K562 (cell line): ENCODE measurements around the gene ASIC1. TPM values are rescaled to one million over a fixed set of nuclear protein-coding genes. Genes with fewer than 3 reads are reported as not detected.

ENCODE experiments used
- CEBPB ChIP-seq: fragments of 450-650 bp; IDR thresholded peaks from 2 replicates; pipeline ENCODE4 v1.6.1; 2016; ENCODE audit warnings: missing genetic modification characterization, missing compliant biosample characterization
- DNMT1 ChIP-seq: fragments of 450-650 bp; IDR thresholded peaks from 2 replicates; pipeline ENCODE4 v1.6.1; 2016; ENCODE audit warnings: antibody characterized with exemption, mild to moderate bottlenecking
- HDAC6 ChIP-seq: IDR thresholded peaks from 2 replicates; pipeline ENCODE4 v1.6.1; 2012; ENCODE audit warnings: low read depth, mild to moderate bottlenecking, control low read depth, inconsistent platforms, low read length, moderate library complexity
- HDAC8 ChIP-seq: fragments of 450-650 bp; IDR thresholded peaks from 2 replicates; pipeline ENCODE4 v1.6.1; 2016; ENCODE audit warnings: mild to moderate bottlenecking, missing genetic modification characterization, moderate library complexity, missing compliant biosample characterization
- HDGF ChIP-seq: fragments of 450-650 bp; IDR thresholded peaks from 2 replicates; pipeline ENCODE4 v1.6.1; 2016
- ZNF282 ChIP-seq: sonication (generic); formaldehyde crosslinking; IDR thresholded peaks from 2 replicates; pipeline ENCODE4 v1.8.1; 2023; ENCODE audit warnings: missing genetic modification reagents
- ZNF644 ChIP-seq: fragments of 200-800 bp; sonication (Bioruptor generic); IDR thresholded peaks from 2 replicates; pipeline ENCODE4 v1.6.1; 2016; ENCODE audit warnings: low read depth, missing genetic modification characterization, missing compliant biosample characterization
- ZNF75A ChIP-seq: fragments of 450-650 bp; formaldehyde crosslinking; IDR thresholded peaks from 2 replicates; pipeline ENCODE4 v1.4.0; 2020; ENCODE audit warnings: mild to moderate bottlenecking
- polyA plus RNA-seq, 8 experiments: library from polyadenylated mRNA; depleted of rRNA in 4 of 8; stranded (reverse) in 5 of 8; unstranded in 3 of 8; fragments of >200 nt; fragmentation: Nextera tagmentation in 2 of 8; fragmentation: Illumina TruSeq in 1 of 8; extraction: Ambion mirVana in 2 of 8; extraction: Trizol in 1 of 8; gene quantifications; 2 replicates each; pipeline versions ENCODE4 v1.2.1 to v1.2.3, GENCODE V29; 2011 to 2014; ENCODE audit warnings: inconsistent platforms in 1 of 8, missing spikeins in 1 of 8
- total RNA-seq, 7 experiments: library from RNA; depleted of rRNA in 6 of 7; stranded (reverse); fragments of >200 nt in 6 of 7; fragmentation: Illumina TruSeq in 2 of 7; extraction: Trizol in 2 of 7; gene quantifications; 2 replicates each; pipeline versions ENCODE4 v1.2.1 to v1.2.3, GENCODE V29; 2011 to 2021; ENCODE audit warnings: low replicate concordance in 1 of 7
- TF ChIP-seq, protein P1 (sequence below): fragments of 250-450 bp; sonication (Bioruptor Pico); IDR thresholded peaks from 2 replicates; pipeline ENCODE4 v1.8.0; 2022; ENCODE audit warnings: moderate library complexity, mild to moderate bottlenecking, inconsistent platforms
- TF ChIP-seq, protein P2 (sequence below): sonication (generic); formaldehyde crosslinking; IDR thresholded peaks from 2 replicates; pipeline ENCODE4 v1.8.1; 2023; ENCODE audit warnings: mild to moderate bottlenecking, missing genetic modification reagents, moderate library complexity
- TF ChIP-seq, protein P3 (sequence below): fragments of 450-650 bp; IDR thresholded peaks from 2 replicates; pipeline ENCODE4 v1.6.1; 2017; ENCODE audit warnings: antibody characterized with exemption, mild to moderate bottlenecking
- TF ChIP-seq, protein P4 (sequence below): fragments of 450-650 bp; IDR thresholded peaks from 2 replicates; pipeline ENCODE4 v1.6.1; 2016; ENCODE audit warnings: low read depth

ASIC1 gene
- total and polyA plus RNA-seq, 9 of the 15 experiments (the other 6 are each of a cell fraction or from before 2014, with no cell fraction given) = 0.01 to 1.7 (median 0.45) TPM

DNA sequence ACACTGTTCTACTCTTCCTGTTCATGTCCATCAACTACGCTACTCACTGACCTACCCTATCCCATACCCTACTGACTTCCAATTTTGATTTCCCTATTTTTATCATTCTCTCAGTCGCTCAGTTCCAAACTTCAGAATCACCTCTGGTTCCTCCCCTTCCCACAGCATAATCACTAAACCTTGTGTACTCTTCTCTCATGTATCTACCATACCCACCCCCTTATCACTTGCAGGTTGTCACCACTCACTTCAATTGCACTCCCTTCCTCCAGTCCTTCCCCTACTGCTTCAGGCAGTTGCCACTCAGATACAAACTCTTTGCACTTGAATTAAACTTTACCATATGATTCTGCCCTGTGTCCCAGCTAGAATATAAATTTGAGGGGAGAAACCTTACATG lies 38.4 kb upstream of the ASIC1 start (continued):
- no peak for TF ChIP-seq HDAC6
- no peak for TF ChIP-seq ZNF75A (CRISPR knock-in tag)
- TF ChIP-seq DNMT1 = no peak
- no peak for TF ChIP-seq HDGF
- no peak for TF ChIP-seq ZNF644 (tag)
- TF ChIP-seq, protein P1, sequence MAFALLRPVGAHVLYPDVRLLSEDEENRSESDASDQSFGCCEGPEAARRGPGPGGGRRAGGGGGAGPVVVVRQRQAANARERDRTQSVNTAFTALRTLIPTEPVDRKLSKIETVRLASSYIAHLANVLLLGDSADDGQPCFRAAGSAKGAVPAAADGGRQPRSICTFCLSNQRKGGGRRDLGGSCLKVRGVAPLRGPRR (CRISPR knock-in tag) = no peak
- TF ChIP-seq, protein P2, sequence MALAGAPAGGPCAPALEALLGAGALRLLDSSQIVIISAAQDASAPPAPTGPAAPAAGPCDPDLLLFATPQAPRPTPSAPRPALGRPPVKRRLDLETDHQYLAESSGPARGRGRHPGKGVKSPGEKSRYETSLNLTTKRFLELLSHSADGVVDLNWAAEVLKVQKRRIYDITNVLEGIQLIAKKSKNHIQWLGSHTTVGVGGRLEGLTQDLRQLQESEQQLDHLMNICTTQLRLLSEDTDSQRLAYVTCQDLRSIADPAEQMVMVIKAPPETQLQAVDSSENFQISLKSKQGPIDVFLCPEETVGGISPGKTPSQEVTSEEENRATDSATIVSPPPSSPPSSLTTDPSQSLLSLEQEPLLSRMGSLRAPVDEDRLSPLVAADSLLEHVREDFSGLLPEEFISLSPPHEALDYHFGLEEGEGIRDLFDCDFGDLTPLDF (CRISPR knock-in tag) = no peak
- TF ChIP-seq ZNF282 = no peak
- TF ChIP-seq, protein P3, sequence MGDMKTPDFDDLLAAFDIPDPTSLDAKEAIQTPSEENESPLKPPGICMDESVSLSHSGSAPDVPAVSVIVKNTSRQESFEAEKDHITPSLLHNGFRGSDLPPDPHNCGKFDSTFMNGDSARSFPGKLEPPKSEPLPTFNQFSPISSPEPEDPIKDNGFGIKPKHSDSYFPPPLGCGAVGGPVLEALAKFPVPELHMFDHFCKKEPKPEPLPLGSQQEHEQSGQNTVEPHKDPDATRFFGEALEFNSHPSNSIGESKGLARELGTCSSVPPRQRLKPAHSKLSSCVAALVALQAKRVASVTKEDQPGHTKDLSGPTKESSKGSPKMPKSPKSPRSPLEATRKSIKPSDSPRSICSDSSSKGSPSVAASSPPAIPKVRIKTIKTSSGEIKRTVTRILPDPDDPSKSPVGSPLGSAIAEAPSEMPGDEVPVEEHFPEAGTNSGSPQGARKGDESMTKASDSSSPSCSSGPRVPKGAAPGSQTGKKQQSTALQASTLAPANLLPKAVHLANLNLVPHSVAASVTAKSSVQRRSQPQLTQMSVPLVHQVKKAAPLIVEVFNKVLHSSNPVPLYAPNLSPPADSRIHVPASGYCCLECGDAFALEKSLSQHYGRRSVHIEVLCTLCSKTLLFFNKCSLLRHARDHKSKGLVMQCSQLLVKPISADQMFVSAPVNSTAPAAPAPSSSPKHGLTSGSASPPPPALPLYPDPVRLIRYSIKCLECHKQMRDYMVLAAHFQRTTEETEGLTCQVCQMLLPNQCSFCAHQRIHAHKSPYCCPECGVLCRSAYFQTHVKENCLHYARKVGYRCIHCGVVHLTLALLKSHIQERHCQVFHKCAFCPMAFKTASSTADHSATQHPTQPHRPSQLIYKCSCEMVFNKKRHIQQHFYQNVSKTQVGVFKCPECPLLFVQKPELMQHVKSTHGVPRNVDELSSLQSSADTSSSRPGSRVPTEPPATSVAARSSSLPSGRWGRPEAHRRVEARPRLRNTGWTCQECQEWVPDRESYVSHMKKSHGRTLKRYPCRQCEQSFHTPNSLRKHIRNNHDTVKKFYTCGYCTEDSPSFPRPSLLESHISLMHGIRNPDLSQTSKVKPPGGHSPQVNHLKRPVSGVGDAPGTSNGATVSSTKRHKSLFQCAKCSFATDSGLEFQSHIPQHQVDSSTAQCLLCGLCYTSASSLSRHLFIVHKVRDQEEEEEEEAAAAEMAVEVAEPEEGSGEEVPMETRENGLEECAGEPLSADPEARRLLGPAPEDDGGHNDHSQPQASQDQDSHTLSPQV = no peak
- TF ChIP-seq, protein P4, sequence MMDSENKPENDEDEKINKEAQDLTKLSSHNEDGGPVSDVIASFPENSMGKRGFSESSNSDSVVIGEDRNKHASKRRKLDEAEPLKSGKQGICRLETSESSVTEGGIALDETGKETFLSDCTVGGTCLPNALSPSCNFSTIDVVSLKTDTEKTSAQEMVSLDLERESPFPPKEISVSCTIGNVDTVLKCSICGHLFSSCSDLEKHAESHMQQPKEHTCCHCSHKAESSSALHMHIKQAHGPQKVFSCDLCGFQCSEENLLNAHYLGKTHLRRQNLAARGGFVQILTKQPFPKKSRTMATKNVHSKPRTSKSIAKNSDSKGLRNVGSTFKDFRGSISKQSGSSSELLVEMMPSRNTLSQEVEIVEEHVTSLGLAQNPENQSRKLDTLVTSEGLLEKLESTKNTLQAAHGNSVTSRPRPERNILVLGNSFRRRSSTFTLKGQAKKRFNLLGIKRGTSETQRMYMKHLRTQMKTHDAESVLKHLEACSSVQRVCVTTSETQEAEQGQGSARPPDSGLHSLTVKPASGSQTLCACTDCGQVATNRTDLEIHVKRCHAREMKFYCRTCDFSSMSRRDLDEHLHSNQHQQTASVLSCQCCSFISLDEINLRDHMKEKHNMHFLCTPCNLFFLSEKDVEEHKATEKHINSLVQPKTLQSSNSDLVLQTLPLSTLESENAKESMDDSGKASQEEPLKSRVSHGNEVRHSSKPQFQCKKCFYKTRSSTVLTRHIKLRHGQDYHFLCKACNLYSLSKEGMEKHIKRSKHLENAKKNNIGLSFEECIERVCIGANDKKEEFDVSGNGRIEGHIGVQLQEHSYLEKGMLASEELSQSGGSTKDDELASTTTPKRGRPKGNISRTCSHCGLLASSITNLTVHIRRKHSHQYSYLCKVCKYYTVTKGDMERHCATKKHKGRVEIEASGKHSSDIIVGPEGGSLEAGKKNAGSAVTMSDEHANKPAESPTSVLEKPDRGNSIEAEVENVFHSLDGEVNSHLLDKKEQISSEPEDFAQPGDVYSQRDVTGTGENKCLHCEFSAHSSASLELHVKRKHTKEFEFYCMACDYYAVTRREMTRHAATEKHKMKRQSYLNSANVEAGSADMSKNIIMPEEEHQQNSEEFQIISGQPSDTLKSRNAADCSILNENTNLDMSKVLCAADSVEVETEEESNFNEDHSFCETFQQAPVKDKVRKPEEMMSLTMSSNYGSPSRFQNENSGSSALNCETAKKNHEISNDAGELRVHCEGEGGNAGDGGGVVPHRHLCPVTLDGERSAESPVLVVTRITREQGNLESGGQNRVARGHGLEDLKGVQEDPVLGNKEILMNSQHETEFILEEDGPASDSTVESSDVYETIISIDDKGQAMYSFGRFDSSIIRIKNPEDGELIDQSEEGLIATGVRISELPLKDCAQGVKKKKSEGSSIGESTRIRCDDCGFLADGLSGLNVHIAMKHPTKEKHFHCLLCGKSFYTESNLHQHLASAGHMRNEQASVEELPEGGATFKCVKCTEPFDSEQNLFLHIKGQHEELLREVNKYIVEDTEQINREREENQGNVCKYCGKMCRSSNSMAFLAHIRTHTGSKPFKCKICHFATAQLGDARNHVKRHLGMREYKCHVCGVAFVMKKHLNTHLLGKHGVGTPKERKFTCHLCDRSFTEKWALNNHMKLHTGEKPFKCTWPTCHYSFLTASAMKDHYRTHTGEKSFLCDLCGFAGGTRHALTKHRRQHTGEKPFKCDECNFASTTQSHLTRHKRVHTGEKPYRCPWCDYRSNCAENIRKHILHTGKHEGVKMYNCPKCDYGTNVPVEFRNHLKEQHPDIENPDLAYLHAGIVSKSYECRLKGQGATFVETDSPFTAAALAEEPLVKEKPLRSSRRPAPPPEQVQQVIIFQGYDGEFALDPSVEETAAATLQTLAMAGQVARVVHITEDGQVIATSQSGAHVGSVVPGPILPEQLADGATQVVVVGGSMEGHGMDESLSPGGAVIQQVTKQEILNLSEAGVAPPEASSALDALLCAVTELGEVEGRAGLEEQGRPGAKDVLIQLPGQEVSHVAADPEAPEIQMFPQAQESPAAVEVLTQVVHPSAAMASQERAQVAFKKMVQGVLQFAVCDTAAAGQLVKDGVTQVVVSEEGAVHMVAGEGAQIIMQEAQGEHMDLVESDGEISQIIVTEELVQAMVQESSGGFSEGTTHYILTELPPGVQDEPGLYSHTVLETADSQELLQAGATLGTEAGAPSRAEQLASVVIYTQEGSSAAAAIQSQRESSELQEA = no peak
- no peak for TF ChIP-seq CEBPB (tag)
- TF ChIP-seq HDAC8 (tag) = no peak
